Stimulated activated CD4-positive, alpha-beta T cell treated with anti-CD3 and anti-CD28 coated beads, TNF-alpha, amount 100 ng/mL, for 48 hours (primary cell): Measurements from ENCODE around the gene PDE2A.

Experiments
- DNase-seq, 3 donors: peaks; one replicate each; pipeline ENCODE4 v3.0.0-alpha.2; 2020; ENCODE audit warnings: low read depth in 3 of 3

The PDE2A gene

DNA sequence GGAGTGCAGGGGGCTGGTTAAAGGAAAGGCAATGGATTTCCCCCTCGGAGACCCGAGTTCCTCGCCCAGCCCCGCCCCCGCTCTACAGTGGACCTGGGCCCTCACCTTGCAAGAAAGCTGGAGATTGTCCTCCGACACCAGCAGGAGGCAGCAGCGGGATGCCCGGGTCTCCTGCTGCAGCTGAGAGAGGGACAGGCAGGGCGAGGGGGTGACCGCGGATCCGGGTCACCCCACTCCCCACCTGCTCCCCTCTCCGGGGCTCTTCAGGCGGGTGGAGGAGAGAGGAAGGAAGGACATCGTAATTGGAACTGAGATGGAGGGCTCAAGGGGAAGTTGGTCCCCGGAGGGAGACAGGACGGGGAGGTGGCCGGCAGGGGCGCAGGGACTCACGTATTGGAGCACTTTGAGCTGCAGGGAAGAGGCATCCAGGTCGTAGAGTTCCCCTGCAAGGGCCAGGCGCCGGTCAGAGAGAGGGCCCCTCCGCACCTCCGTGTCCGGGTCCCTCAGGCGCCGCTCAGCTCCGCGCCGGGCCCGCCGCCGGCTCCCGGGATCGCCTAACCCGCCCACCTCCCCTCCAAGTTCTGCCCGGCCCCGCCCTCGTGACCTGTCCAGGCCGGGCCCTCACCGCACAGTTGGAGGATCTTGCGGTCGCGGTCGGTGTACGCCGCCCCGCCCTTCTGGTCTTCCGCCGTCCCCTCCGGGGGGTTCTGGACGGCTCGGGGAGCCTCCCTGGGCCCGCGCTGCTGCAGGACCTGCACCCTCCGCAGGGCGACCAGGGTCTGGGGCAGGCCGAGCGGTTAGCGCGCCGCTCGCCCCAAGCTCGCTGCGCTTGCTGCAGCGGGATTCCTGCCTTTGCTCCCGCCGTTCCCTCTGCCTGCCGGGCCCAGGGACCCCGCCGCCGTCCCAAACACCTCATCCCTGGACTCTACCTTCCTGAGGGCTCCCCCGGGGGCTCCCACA lies 84.1 kb downstream of the PDE2A start:
- DNase-seq: peak; percentile 13 to 57 (median 16)

DNA sequence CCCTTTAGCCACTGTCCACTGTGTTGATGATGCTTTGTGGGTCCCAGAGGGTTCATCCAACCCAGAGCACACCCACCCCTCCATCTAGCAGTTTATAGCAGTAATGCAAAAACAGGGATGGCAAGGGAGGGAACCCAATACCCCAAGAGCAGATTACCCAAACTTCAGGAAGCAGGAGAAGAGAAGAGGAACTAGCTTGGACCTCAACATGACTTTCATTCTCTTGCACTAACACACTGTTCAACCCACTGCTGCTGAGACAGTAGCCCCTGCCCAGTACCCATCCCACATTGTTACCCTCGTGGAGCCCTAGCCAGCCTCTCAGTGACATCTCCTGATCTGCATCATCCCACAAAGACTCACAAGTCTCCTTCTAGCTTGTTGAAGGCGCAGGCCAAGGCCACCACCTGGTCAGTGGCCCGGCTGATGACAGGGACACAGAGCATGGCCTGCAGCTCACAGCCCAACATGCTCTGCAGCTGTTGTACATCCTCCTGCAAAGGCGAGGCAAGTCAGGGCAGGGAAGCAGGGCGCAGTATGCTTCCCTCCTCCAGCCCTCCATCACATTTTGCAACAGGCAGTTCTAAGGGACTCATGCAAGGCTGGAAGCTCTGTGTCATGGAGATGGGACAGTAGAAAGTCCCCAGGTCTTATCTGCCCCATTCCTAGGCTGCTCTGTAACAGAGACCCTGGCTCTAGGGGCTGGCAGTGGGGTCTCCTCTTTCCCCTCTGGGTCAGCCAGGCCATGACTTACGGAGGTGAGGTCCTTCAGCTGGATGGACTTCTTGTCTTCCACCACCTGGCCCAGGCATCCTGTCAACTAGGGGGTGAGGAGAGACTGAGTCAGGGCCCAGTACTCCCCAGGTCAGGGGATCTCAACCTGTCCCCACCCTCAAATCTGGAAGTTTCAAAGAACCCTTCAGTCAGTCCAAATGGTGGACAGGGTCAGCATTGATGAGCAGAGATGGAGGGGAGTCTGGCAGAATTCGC lies 85.5 kb downstream of the PDE2A start:
- DNase-seq: no peak

DNA sequence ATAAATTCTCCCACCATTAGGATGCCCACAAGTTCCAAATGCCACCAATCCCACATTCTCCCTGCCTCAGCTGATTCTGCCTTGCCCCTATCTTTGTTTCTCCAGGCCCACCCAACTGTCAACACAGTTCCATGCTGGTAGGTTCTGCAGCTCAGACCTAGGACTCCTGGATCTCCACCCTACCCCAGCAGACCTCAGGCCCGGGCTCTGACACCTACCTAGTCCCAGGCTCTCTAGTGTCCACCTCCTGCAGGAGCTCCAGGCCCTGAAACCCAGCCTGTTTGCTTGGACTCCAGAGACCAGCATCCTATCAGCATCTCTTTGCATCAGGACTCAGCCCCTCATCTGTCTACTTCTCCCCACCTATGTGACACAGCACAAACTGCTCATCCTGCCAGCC lies 86.5 kb downstream of the PDE2A start:
- DNase-seq: no peak

DNA sequence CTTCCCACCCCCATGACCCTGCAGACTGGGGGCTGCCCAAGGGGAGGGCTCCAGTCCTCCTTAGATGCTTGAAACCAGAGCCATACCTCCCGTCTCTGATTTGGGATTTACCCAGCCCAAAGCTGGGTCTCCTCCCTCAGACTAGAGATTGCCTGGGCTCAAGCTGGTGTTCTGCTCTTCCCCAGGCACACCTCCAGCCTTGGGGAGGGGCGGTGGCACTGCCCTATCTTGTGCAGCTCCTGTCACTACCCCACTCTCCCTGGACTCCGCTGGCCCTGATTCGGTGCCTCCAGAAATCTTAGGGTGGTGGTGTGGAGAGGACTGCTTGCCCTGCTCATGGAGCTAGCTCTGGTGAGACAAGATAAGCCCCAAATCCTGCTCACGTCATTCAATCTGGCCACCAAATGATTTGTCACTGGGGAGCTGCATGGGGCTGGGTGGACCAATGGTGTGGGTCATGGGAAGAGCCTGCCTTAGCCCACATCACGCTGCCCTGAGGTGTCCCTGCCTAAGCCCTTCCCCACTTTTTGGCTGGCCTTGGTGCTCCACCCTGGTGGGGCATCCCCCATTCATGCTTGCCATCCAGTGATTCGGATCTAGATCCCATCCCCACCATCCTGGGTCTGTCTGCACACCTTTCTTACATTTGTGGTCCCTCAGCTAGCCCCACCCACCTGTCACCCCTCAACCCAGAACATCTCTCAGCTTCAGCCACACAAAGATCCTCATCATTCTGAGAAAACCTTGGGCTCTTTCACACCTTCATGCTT lies 87.7 kb downstream of the PDE2A start:
- no peak for DNase-seq

DNA sequence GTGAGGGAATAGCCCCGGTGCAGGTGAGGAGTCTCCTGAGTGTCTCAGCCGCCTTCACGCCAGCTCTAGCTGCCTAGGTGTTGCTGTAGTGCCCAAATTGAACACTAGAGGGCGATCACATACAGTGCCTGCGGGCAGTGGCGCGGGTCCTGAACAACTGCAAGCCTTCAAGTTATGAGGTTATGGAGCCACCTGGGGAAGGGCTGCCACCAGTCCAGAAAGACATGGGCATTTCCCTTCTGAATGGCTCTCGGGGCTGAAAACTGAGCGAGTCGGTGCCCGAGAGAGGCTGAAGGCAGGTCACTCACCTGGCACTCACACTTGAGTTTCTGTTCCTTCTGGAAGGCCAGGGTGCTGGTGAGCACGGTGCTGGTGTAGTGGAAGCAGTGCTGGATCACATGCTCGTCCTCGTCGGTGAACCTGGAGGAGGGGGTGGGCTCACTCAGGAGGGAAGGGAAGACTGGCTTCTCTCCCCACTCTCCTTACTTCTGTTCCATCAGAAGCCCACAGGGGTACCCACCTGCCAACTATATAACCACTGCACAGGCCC lies 88.4 kb downstream of the PDE2A start:
- DNase-seq: peak; percentile 23 to 78 (median 44)

DNA sequence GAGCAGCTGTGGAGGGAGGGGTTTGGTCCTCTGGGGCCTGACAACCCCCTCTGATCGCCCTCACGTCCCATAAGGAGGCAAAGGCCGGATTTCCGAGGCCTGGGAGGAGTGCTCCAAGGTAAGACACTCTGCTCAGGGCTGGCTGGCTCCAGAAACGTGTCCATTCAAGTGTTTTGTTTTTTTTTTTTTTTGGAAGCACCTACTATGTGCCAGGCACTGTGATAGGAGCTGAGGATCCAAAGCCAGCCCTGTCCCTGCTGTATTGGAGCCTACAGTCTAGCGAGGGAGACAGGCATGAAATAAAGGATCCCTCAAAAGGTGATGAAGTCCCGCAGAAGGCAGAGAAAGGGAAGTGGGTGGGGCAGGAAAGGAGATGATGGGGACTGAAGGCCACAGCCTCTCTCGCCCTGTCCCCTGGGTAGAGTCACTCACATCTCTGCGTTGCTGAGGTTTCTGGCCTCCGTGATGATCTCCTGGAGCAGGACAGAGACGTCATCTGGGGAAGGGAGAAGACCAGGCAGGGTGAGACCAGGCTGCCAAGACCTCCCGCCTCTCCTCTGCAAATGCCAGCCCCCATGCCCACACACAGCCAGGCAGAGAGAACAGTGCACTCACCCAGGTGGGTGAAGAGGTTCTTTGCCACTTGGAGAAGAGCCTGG lies 89.2 kb downstream of the PDE2A start:
- no peak for DNase-seq

DNA sequence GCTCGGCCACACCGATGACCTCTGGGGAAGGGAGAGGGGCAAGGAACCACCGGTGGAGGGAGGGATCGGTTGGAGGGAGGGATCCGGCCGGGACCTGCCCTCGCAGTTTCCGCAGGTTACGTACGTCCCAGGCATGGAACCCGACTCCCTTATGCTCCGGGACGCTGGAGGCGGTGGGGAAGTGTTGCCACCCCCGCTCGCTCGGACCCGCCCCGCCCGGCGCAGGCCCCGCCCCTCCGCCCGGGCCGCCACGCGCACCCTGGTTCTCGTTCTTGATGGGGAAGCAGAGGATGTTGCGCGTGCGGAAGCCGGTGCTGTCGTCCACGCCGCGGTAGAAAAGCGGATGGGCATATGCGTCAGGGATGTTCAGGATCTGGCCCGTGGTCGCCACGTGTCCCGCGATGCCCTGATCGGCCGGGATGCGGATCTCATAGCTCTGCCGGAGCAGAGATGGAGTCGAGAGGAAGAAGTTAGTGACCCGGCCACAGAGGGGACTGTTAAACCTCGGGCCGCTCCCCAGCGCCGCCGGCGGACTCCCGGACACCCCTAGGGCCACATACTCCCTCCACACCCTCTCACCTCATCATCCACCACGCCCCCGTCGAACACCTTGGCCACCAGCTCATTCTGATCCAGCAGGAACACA lies 89.8 kb downstream of the PDE2A start:
- DNase-seq: peak in 2 of 3 donors; percentile 11 to 46

DNA sequence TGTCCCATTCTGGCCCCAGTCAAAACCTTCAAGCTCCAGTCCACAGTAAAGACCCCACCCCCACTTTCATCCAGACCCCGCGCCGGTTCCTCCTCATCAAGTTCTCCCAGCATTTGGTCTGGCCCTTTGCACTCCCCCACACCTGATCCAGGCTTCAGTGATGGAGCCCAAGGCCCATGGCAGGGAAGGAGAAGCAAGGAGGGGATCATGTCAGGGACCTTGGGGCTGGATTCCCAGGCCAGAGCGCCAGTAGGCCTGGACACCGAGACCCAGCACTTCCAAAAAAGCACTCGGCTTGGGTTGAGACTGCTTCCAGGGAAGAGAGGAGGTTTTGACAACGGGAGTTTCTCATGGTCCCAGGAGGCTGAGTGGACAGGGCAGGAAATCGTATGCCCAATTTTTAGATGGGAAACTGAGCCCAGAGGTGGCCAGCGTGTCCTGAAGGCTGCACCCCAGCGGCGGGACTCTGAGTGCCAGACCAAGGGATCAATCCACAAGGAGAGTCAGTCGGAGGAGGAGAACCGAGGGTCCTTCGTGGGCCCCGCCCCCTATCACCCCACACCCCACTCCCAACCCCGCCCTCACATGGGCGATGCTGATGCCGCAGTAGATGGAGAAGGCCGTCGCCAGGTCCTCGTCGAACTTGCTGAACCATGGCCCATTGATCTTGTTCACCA lies 90.5 kb downstream of the PDE2A start:
- no peak for DNase-seq

DNA sequence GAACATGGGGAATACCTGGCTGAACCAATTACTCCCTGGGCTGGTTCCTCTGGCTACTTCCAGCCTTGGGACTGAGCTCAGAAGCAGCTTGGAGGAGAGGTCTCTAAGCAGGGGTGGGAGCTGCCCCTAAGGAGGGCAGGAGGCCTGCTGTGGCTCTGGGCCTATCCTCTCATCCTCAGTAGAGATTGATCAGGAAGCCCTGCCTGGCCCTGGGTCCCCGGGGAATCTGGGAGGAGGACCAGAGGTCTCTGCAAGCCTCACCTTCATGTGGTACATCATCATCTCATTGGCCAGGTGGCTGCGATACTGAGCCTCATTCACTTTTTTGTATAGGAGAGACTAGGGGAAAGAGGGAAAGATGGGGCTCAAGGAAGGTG lies 91.1 kb downstream of the PDE2A start:
- no peak for DNase-seq

DNA sequence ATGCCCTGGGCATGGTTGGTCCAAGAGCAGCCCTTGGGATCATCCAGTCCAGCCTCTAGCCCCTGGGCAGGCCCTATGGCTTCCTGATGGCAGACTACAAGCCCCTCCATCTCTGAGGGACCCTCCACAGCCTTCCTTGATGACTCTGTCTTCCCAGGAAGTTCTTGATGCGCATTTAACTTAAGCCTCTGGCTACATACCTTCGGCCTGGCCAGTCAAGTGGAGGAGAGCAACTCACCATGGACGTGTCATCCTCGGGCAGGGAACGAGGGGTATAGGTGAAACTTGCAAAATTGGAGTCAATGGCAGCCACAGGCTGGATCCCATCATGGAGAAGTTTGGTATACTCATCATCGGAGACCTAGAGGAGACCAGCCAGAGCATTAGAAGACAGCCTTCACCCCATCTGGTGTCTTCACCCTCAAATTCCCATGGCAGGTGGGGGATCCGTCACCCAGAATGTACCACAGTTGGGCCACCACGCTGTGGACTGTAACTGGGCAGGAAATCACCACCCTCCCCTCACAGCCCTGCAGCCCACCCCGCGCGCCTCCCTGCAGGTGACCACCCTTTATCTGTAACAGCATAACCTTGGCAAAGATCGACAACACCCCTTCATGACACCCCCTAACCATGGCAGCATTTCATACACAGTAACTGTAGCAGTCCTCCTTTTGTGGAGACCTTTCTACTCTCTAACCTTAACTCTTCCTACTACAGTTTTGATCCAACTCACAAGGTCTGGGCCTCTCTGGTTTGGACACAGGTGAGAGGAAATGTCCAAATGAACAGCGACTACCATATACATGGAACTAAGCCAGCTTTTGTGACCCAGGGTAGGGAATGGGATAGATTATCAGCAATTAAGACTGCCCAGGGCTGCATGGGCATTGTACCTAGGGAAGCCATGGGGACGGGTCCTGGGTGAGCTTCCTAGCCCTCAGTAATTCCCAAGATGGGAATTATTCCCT lies 91.7 kb downstream of the PDE2A start:
- no peak for DNase-seq

DNA sequence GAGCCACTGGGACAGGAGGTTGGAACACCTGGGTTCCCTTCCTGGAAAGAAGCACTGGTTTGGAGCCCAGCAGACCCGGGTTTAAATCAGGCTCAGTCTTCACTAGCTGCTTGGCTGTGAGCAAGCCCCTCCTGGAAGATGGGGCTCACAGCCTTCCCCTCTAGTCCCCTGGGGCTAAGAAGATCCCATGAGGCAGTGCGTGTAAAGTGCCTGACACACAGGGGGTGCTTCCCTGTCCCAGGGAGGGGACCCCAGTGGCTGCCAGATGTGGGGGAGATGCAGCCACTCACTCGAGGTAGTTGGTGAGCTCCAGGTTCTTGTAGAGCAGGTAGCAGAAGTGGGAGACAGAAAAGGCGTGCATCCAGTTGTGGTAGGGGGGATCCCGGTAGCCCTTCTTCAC lies 93.2 kb downstream of the PDE2A start:
- no peak for DNase-seq

DNA sequence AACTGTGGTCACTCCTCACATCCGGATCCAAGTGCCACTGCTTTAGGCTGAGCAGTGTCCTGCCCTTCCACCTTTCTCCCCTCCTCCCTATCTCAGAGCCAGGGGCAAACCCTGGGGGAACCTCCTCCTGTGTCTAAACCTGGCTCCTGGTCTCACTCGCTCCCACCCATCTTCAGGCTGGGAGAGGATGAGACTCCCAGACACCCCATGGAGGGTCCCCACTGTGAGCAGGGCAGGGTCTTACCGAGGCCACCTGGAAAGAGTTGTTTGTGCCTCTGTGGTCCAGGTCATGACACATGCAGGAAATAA lies 93.6 kb downstream of the PDE2A start:
- no peak for DNase-seq

DNA sequence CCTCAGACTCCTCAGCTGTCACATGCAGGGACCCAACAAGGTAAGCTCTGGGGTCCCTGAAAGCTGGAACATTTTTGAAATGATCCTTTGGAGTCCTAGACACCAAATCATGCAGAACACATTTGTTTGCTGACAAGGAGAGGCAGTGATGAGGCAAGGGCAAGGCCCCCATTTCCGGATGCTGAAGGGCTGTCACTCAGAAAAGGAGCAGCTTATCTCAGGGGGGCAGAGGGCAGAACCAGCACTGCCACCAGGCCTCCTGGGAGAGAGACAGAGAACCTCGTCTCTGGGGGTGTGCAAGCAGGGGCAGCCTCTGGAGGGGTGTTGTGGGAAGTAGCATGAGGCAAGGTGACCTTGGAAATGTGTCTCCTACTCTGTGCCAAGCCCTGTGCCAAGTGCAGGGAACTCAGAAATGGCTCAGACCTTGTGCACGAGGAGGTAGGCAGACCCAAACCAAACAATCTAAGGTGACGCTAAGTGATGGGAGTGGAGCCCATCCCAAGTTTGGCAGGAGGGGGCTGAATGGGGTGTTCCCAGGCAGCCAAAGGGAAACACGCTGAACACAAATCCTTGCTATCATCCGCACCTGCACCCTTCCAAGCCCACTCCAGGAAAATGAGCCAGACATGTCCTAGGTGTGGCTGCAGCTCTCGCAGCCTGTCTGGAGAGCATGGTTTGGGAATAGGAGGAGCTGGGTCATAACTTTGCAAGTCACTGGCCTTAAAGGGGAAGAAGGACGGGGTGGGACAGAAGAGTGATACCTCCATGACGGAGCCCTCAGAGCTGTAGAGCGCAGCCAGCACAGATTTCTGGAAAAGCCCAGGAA lies 94.2 kb downstream of the PDE2A start:
- DNase-seq: no peak

DNA sequence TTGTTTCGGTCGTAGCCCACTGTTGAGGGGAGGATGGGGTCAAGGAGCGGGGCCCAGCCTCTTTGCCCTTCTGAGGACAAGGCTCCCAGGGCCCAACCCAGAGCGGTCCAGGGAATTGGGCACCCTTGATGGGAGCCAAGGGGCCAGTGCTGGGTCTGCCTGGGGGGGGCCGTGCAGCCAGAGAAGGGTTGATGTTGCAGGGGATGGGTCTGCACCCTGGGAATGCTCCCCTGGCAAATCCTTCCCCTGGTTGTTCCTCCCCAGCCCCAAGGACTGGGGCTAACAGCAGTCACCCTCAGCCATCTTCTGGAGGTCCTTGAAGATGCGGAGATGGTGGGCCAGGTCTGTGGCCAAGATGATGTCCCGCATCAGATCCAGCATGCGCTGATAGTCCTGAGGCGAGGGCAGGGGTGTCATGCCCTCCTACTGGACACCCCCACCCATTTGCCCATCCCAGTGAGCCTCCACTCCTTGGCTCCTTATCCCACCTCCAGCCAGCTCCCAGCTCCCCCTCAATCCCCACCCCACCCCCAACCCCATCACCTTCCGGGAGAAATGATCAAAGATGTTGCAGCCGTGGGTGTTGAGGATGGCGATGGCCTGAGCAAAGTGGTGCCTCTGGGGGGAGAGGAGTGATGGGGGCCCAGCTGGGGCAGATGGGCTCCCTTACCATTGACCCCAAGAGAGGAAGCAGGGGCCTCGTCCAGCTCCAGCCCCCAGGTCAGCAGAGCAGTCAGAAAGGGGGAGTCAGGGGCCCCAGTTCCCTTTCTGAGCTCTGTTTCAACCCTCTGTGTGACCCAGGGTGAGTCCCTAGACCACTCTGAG lies 95.0 kb downstream of the PDE2A start:
- no peak for DNase-seq

DNA sequence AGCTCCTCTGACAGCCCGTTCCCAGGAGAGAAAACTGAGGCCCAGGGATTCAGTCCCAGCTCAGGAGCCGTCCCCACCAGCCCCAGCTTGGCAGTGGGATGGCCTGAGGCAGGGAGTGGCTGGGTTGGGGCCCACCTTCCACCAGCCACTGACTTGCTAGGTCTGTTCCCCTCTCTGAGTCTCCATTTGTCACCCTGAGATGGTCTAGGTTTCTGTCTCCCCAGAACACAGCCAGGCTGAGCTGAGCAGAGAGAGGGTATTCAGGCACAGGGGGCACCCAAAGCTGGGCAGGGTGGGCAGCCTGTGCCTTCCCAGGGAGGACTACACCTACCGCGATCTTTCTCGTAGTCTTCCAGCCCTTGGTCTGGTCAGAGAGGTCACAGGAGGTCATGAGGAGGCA lies 95.7 kb downstream of the PDE2A start:
- DNase-seq: no peak

DNA sequence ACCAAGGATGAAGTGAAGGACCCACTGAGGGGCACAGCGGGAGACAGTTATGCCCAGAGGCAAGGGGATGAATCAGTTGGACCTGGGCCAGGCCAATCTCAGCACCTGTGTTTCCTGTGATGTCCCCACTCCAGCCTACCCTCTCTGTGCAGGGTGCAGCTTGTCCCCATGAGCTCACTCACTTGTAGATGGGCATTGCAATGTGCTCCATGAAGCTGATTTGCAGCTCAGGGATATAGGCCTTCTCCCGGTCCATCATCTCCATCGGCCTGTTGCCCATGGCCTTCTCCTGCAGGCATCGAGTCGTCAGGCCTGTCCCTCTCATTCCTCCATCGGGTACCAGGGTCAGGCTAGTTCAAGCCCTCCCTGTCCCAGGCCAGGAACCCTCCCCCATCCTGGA lies 96.2 kb downstream of the PDE2A start:
- DNase-seq: no peak

DNA sequence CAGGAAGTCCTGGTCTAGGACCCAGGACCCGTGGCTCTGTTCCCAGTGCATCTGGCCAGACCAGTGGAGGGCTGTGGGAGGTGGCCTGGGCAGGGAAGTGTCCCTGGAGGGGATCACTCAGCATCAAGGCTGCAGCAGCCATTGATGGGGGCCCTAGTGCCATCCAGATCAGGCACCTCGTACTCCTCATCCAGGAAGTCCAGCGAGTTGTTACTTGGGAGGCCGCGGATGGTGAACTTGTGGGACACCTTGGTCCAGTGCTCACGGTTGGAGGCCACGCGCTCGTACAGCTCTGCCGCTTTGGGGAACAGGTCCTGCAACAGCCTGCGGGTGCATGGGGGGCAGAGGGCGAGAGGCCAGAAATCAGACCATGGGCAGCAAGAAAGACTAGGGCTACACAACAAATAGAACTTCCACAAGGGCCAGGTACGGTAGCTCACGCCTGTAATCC lies 96.9 kb downstream of the PDE2A start:
- DNase-seq: no peak
